ENCODE results near the gene TUT1.
A peak's percentile ranks its signal among the peaks of the same experiment; 100 is the strongest.
"Not testable (repeated sequence)": the region's sequence is repeated elsewhere in the genome, so short reads cannot be mapped to it uniquely, and the experiment has no call there.

Gene TUT1

GRCh38 chr11:62603776-62604299 is 12.5 kb upstream of the TUT1 start:
- no peak for DNase-seq

GRCh38 chr11:62603072-62603408 is 11.7 kb upstream of the TUT1 start:
- DNase-seq, result no peak

GRCh38 chr11:62602141-62603071 is 11.1 kb upstream of the TUT1 start:
- DNase-seq, result peak; percentile 22 to 40

GRCh38 chr11:62601372-62602140 is 10.2 kb upstream of the TUT1 start, which contains the start of gene MTA2:
TSS of gene MTA2 (minus strand) at chr11:62601865. CDS start at chr11:62601450, 415 bp downstream.
- DNase-seq, result peak; percentile 99

- DNase-seq, result peak; percentile 41 to 59
These were observed 9.7 kb upstream of the TUT1 start for GRCh38 chr11:62601122-62601371.

- no peak for DNase-seq
These were observed 9.2 kb upstream of the TUT1 start for GRCh38 chr11:62600367-62601121.

GRCh38 chr11:62599901-62600300 is 8.6 kb upstream of the TUT1 start:
- no peak for DNase-seq

GRCh38 chr11:62599069-62599696 is 7.9 kb upstream of the TUT1 start:
- DNase-seq, result peak; percentile 86 to 97

GRCh38 chr11:62595124-62595523 is 3.8 kb upstream of the TUT1 start:
- DNase-seq, result no peak

- peak; percentile 69 to 76 for DNase-seq
These were observed 2.2 kb upstream of the TUT1 start for GRCh38 chr11:62593434-62594044.

GRCh38 chr11:62592989-62593421 is 1.7 kb upstream of the TUT1 start:
- DNase-seq, result no peak

GRCh38 chr11:62592146-62592815 is 958 bp upstream of the TUT1 start:
- DNase-seq, result no peak

- DNase-seq, result no peak
These were observed 2.2 kb downstream of the TUT1 start for GRCh38 chr11:62588966-62589637.

GRCh38 chr11:62585356-62585755 is 6.0 kb downstream of the TUT1 start:
- not testable (repeated sequence) for DNase-seq

GRCh38 chr11:62581735-62582134 is 9.6 kb downstream of the TUT1 start:
- not testable (repeated sequence) for DNase-seq

GRCh38 chr11:62580959-62581715 is 10.2 kb downstream of the TUT1 start:
- DNase-seq, result no peak

GRCh38 chr11:62579252-62579651 is 12.1 kb downstream of the TUT1 start:
- DNase-seq, result no peak

GRCh38 chr11:62578541-62578940 is 12.8 kb downstream of the TUT1 start:
- DNase-seq, result no peak

GRCh38 chr11:62577046-62577714 is 14.1 kb downstream of the TUT1 start:
- no peak for DNase-seq

GRCh38 chr11:62575837-62576236 is 15.5 kb downstream of the TUT1 start:
- no peak for DNase-seq
